ENCODE measurements around the gene RSRC1. TPM values are rescaled to one million over a fixed set of nuclear protein-coding genes. Genes with fewer than 3 reads are reported as not detected.
A peak's percentile ranks its signal among the peaks of the same experiment; 100 is the strongest.
"Not testable (repeated sequence)": the region's sequence is repeated elsewhere in the genome, so short reads cannot be mapped to it uniquely, and the experiment has no call there.

RSRC1 gene
- total RNA-seq, 1 donor: 17.0 TPM

- DNase-seq (ENCODE audit: low read depth in 2 of 3, low spot score in 2 of 3): no peak
Measured at GRCh38 chr3:158210067-158210466, 100.2 kb downstream of the RSRC1 start.

DNA sequence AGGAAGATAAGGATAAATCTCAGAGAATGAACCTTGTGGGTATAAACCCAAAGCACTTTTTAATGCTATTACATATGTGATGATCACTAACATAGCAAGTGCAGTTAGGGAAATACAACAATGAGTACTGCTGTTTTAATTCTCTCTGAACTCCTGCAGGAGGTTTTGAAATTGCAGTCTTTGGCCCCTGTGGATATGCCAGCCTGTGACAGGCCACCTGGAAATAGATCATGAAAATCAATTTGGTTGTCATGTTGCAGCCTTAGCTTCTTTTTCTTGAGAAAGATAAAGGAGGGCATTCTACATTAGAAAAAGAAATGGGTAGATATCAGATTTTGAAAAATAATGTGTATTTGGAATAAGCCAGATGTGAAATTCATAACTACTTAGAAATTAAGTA is 103.6 kb downstream of the RSRC1 start:
- DNase-seq (ENCODE audit: low read depth in 2 of 3, low spot score in 2 of 3): no peak

DNA sequence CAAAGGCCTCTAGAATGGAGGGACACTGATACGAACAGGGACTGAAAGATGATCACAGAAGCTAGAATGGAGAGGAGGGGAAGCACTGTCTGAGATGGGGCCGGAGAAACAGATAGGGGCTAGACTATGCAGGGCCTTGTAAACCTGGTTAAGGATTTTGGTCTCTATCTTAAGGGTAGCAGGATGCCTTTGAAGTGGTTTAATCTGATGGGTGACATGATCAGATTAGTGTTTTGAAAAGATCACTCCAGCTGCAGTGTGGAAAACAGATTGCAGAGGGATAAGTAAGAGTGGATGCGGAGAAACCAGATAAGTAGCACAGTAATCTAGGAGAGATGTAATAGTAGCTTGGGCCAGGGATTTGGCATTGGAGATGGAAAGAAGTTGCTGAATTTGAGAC is 108.1 kb downstream of the RSRC1 start:
- DNase-seq (ENCODE audit: low read depth in 2 of 3, low spot score in 2 of 3): no peak

- no peak for DNase-seq (ENCODE audit: low read depth in 2 of 3, low spot score in 2 of 3)
Measured at GRCh38 chr3:158220575-158220974, 110.7 kb downstream of the RSRC1 start.

- no peak for DNase-seq (ENCODE audit: low read depth in 2 of 3, low spot score in 2 of 3)
Measured at GRCh38 chr3:158221426-158221825, 111.5 kb downstream of the RSRC1 start.

GRCh38 chr3:158226429-158226828 is 116.5 kb downstream of the RSRC1 start:
- DNase-seq (ENCODE audit: low read depth in 2 of 3, low spot score in 2 of 3): no peak

GRCh38 chr3:158228942-158229341 is 119.1 kb downstream of the RSRC1 start:
- DNase-seq (ENCODE audit: low read depth in 2 of 3, low spot score in 2 of 3): not testable (repeated sequence)

DNA sequence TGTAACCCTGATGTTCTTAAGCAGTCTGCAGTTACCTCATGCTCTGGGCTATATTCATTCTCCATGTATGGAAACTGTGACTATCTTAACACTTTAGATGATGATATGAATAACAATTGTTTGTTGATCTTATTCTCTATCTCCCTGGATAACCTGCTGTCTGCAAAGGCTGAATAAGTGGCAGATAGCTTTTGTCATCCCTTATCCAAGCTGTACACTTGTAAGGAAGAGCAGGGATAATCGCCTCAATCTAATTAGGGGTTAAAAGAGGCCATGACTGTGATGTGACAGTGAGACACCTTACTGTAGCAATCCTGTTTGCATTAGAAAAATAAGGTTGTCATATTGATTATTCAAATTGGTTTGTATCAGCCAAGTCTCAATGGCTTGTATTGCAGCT is 123.9 kb downstream of the RSRC1 start:
- DNase-seq (ENCODE audit: low read depth in 2 of 3, low spot score in 2 of 3): no peak

- no peak for DNase-seq (ENCODE audit: low read depth in 2 of 3, low spot score in 2 of 3)
Measured at GRCh38 chr3:158244274-158244673, 134.4 kb downstream of the RSRC1 start.

- DNase-seq (ENCODE audit: low read depth in 2 of 3, low spot score in 2 of 3): no peak
Measured at GRCh38 chr3:158247288-158247687, 137.4 kb downstream of the RSRC1 start.

DNA sequence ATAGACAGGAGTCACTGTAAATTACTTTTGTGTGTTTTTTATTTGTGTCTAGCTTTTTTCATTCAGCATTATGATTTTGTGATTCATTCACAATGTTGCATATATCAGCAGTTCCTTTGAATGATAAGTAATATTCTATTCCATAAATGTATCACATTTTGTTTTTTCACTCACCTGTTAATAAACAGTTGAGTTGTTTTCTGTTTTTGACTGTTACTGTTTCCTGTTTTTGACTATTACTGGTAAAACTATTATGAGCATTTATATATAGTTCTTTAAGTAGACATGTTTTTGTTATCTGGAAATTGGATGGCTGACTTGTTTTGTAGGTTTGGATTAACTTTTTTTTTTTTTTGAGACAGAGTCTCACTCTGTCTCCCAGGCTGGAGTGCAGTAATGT is 138.4 kb downstream of the RSRC1 start:
- no peak for DNase-seq (ENCODE audit: low read depth in 2 of 3, low spot score in 2 of 3)

DNA sequence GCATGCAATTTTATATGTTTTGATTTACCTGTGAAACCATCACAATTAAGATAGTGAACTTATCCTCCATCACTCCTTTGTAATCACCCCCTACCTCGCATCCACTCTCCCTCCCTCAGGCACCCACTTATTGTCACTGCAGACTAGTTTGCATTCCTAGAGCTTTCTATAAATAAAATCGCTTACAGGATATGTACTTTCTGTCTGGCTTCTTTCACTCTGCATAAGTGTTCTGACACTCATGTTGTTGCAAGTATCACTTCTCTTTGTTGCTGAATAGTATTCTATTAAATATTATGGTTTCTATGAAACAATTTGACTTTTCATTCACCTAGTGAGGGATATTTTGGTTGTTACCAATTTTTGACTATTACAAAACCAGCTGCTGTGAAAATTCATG is 139.3 kb downstream of the RSRC1 start:
- DNase-seq (ENCODE audit: low read depth in 2 of 3, low spot score in 2 of 3): no peak

GRCh38 chr3:158258619-158259018 is 148.7 kb downstream of the RSRC1 start:
- no peak for DNase-seq (ENCODE audit: low read depth in 2 of 3, low spot score in 2 of 3)

DNA sequence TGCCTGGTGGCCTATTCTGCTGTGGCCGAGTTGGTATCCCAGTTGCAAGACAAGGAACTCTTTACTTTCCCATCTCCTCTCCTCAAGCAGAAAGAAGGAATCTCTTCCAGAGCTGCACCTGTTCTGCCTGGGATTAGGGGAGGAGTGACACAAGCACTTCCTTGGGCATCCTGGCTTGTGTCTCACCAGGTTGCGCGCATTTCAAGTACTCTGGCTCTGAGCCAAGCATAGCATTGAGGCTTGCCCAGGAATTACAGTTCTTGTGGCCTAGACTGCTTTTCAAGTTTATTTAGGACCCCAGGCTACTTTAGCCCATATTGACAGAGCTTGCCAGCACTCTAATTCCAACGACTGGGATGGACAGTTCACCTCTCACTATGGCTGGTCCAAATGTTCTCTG is 150.5 kb downstream of the RSRC1 start:
- no peak for DNase-seq (ENCODE audit: low read depth in 2 of 3, low spot score in 2 of 3)

- DNase-seq (ENCODE audit: low read depth in 2 of 3, low spot score in 2 of 3): no peak
Measured at GRCh38 chr3:158261371-158261991, 151.6 kb downstream of the RSRC1 start.

GRCh38 chr3:158264894-158265293 is 155.0 kb downstream of the RSRC1 start:
- DNase-seq (ENCODE audit: low read depth in 2 of 3, low spot score in 2 of 3): no peak

DNA sequence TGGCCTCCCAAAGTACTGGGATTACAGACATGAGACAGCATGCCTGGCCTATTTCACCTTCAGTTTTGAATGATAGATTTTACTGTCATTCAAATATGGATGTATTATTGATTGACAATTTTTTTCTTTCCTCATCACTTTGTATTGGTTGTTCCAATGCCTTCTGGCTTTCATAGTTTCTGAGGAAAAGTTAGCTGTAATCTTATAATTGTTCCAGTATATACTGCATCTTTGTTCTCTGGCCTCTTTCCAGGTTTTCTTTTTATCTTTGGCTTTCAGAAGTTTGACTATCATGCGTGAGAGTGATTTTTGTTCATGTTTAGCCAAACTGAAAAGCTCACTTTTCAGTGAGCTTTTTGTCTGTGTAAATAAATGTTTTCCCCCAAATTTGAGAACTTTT is 157.1 kb downstream of the RSRC1 start:
- DNase-seq (ENCODE audit: low read depth in 2 of 3, low spot score in 2 of 3): no peak

DNA sequence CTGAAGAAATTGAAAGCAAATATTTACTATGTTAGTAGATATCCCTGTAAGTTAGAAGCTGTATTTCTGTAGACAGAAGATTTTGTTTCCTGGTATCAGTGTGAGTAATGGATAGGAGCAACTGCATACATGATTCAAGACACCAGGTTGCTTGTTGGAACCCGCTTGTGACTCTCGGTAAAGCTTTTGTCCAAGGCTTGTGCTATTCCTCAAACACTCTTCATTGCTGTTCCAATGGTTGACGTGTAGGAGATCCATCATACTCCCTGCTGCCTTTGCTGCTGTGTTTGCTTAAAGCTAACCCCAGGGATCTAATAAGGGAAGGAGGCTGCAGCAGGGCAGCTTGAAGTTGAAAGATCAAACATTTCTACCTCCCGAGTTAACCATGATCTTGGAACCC is 160.1 kb downstream of the RSRC1 start:
- no peak for DNase-seq (ENCODE audit: low read depth in 2 of 3, low spot score in 2 of 3)

DNA sequence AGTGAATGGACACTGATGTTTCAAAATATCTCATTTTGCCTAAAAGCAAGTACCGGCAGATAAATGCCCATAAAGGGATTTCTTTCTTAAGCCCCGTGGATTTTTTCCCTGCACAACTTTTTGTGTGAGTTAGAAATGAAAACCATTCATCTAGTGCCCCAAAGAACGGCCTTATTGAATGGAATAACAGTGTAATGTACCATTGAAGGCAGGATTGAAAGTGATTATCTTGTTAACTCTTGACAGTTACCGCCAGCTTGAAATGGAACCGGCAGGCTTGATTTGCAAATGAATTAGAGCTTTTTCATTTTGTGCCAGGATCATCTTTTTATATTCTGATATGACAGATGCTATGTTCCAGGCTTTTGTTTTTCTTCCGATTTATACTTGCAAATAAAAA is 162.2 kb downstream of the RSRC1 start:
- DNase-seq (ENCODE audit: low read depth in 2 of 3, low spot score in 2 of 3): no peak

GRCh38 chr3:158273656-158274055 is 163.8 kb downstream of the RSRC1 start:
- no peak for DNase-seq (ENCODE audit: low read depth in 2 of 3, low spot score in 2 of 3)

GRCh38 chr3:158278187-158278586 is 168.3 kb downstream of the RSRC1 start:
- no peak for DNase-seq (ENCODE audit: low read depth in 2 of 3, low spot score in 2 of 3)

DNA sequence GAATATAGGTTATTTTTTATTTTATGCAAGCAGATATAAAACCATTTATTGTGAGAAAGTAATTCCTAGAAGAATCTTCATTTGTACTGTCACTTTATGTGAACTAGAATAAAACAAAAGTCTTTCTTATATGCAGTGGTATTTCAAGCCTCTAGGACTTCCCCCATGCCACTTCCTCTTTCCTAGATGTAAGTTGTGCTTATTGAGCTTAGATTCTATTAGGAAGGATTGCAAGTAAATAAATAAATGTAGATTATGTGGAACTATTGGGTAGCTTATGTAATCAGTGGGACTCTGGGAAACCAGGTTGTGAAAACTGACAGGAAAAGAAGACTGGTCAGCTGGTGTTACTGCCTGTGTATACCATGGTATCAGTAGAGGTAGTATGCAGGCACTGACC is 169.7 kb downstream of the RSRC1 start:
- peak in 1 of 3 donors; percentile 21 for DNase-seq (ENCODE audit: low read depth in 2 of 3, low spot score in 2 of 3)

DNA sequence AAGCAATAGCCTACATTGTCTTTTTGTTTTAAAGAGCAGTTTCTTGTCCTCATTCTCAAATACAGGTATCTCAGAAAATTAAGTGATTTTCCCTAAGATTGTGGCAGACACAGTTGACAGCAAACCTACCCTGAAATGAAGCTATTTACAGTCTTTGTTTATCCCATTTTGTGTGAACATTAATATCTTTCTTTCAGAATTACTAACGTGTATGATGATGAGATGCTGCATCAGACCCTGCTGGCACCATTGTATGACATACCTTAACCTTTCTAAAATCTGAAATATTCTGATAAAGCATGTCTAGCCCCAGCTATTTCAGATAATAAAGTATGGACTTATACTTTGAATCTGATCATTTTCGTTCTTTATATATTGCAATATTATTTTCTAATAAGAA is 185.9 kb downstream of the RSRC1 start:
- no peak for DNase-seq (ENCODE audit: low read depth in 2 of 3, low spot score in 2 of 3)
